Neural cell (in vitro differentiated cells): ENCODE results near the gene CREB3L1.

Experiments used
- CTCF ChIP-seq: fragments of 450-650 bp; IDR thresholded peaks from 2 replicates; pipeline ENCODE4 v1.5.1; 2014; ENCODE audit warnings: antibody characterized with exemption, mild to moderate bottlenecking, moderate library complexity; ENCODE audit not compliant: poor library complexity, severe bottlenecking
- EP300 ChIP-seq: fragments of 450-650 bp; conservative IDR thresholded peaks from 2 replicates; pipeline ENCODE4 v1.6.1; 2014; ENCODE audit warnings: antibody characterized with exemption, mild to moderate bottlenecking, moderate library complexity; ENCODE audit not compliant: poor library complexity, severe bottlenecking
- POLR2AphosphoS5 ChIP-seq: IDR thresholded peaks from 2 replicates; pipeline ENCODE4 v1.6.1; 2012
- SMC3 ChIP-seq: fragments of 450-650 bp; conservative IDR thresholded peaks from 2 replicates; pipeline ENCODE4 v1.6.1; 2014; ENCODE audit warnings: antibody characterized with exemption, mild to moderate bottlenecking, moderate library complexity; ENCODE audit not compliant: poor library complexity

- no peak for TF ChIP-seq CTCF
- no peak for TF ChIP-seq POLR2AphosphoS5
- TF ChIP-seq EP300: no peak
- TF ChIP-seq SMC3: no peak
Observed at GRCh38 chr11:46254133-46254491, 23.4 kb upstream of the CREB3L1 start.
